GM12872 (cell line): ENCODE data around the gene DET1.

ENCODE experiments used
- TF ChIP-seq, protein P1 (sequence below): IDR thresholded peaks from 3 replicates; pipeline ENCODE4 v1.5.1; 2011; ENCODE audit warnings: low read depth, mild to moderate bottlenecking, low read length, moderate library complexity; ENCODE audit not compliant: insufficient read depth

The DET1 gene

DNA sequence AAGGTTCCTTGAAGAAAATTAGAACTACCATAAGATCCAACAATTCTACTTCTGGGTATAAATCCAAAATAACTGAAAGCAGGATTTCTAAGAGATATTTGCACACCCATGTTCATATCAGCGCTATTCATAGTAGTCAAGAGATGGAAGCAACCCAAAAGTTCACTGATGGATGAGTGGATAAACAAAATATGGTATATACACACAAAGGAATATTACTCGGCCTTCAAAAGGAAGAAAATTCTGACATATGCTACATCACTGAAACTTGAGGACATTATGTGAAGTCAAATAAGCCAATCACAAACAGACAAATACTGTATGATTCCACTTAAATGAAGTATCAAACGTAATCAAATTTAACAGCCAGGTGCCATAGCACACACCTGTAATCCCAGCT lies 13.1 kb downstream of the DET1 start:
- TF ChIP-seq, protein P1, sequence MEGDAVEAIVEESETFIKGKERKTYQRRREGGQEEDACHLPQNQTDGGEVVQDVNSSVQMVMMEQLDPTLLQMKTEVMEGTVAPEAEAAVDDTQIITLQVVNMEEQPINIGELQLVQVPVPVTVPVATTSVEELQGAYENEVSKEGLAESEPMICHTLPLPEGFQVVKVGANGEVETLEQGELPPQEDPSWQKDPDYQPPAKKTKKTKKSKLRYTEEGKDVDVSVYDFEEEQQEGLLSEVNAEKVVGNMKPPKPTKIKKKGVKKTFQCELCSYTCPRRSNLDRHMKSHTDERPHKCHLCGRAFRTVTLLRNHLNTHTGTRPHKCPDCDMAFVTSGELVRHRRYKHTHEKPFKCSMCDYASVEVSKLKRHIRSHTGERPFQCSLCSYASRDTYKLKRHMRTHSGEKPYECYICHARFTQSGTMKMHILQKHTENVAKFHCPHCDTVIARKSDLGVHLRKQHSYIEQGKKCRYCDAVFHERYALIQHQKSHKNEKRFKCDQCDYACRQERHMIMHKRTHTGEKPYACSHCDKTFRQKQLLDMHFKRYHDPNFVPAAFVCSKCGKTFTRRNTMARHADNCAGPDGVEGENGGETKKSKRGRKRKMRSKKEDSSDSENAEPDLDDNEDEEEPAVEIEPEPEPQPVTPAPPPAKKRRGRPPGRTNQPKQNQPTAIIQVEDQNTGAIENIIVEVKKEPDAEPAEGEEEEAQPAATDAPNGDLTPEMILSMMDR, result no peak

DNA sequence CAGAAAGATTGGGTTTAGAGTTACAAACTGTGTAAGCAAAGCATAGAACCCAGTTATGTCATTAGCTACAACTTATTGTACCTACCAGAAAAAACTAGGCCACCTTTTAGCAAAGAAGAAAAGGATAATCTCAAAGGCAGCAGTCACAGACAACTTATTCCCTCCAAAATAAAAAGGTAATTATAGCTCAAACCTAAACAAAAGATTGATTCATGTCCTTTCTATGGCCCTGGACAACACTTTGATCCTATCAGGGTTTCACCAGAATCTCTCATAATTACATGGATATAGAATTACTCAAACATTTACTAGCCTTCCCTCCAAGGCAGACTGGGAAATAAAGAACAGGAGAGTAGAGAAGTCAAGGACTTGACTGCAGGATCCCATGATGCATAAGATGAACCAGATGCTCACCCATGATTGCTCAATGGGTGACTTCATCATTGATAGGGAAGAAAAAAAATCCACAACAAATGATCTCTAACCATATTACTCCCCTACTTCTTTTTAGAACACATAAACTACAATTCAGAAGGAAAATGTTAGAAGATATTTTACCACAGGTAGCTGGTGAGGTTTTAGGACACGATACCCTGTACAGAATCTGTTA lies 17.4 kb downstream of the DET1 start:
- TF ChIP-seq, protein P1, result no peak

DNA sequence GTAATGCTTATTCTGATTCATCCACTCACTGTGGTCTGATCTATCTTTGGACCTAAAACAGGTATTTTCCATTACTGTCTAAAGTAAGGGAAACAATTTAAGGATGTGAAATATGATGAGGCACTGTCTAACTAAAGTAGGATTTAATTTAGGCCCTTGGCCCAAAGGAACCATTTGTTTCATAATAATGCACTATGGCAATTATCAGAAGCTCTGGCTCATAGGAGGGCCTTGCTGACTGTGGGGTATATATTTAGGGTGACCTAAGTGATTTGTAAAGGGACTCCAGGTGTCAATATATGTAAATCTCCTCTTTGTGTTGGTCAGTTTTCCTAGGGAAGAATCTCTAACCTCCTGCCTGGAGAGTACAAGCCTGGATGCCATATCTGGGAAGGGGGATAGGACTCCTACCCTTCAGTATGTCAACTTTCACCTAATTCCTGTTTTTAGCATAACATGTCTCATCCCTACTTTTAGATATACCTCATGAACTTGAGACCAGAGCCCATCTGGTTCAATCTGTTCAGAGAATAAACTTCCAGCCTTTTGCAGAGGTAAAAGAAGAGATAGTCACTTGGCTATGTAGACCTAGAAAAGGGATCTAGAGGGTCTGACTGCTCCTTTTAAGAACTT lies 20.1 kb downstream of the DET1 start:
- TF ChIP-seq, protein P1, result no peak

- TF ChIP-seq, protein P1, result no peak
Observed at GRCh38 chr15:88525418-88525817, 21.1 kb downstream of the DET1 start.

DNA sequence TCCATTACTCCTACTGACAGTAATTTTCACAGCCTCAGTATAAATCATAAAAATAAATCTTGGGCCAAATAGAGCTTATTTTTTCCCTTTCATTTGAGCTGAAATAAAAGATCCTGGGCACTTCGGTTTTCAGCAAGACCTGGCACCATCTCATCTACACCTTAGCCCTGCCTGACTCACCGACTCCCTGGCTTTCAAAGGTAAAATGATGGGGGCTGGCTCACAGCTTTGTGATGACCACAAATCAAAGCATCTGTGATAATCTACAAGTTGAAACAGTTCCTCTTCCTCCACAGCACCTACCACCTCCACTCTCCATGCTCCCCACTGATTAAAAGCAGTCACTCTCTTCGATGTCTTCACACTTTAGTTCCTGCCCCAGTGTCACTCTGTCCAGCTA lies 27.6 kb downstream of the DET1 start:
- TF ChIP-seq, protein P1, result no peak

DNA sequence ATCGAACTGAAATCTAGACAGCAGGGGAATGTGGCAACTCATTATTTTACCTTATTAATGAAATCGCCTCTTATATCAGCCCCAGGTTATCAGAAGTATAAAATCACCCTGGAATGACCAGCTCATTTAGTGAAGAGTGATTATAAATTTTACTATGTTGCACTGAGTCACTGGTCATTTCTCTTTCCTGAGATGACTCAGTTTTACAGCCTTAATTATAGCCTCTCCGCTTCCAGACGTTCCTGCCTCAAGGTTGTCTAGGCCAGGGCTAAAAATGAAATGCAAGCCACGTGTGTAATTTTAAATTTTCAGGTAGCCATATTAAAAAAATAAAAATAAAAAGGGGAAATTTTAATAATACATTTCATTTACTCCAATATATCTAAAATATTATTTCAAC lies 33.3 kb downstream of the DET1 start:
- TF ChIP-seq, protein P1, result no peak

- TF ChIP-seq, protein P1, result no peak
Observed at GRCh38 chr15:88512601-88513000, 33.9 kb downstream of the DET1 start.
